H1 (cell line): ENCODE measurements around the gene MRPL17.

Experiments used
- CTCF ChIP-seq, 3 experiments: IDR thresholded peaks; 1 replicate in 2 of 3; 2 replicates in 1 of 3; pipeline versions ENCODE4 v1.5.1 to v1.6.1; 2011; ENCODE audit warnings: low read length in 3 of 3, mild to moderate bottlenecking in 3 of 3, inconsistent platforms in 2 of 3, low read depth in 1 of 3, moderate library complexity in 1 of 3; ENCODE audit not compliant: insufficient read depth in 1 of 3; ENCODE audit errors: control extremely low read depth in 1 of 3
- EZH2 ChIP-seq: fragments of 200-600 bp; sonication (generic); IDR thresholded peaks from 2 replicates; pipeline ENCODE4 v1.7.1; 2012; ENCODE audit warnings: low read depth, mild to moderate bottlenecking, moderate library complexity, low read length, inconsistent platforms; ENCODE audit not compliant: severe bottlenecking
- MAX ChIP-seq: IDR thresholded peaks from 2 replicates; pipeline ENCODE4 v1.6.1; 2012; ENCODE audit warnings: inconsistent platforms
- NANOG ChIP-seq: IDR thresholded peaks from 2 replicates; pipeline ENCODE4 v1.6.1; 2011; ENCODE audit warnings: low read length, low read depth, mild to moderate bottlenecking, inconsistent platforms; ENCODE audit not compliant: insufficient read depth, poor library complexity, severe bottlenecking
- POLR2A ChIP-seq, 2 experiments: IDR thresholded peaks; 1 replicate in 1 of 2; 2 replicates in 1 of 2; pipeline ENCODE4 v1.6.1; 2011; ENCODE audit warnings: low read depth in 2 of 2, low read length in 2 of 2, mild to moderate bottlenecking in 2 of 2; ENCODE audit errors: control extremely low read depth in 1 of 2
- RBBP5 ChIP-seq: IDR thresholded peaks from 2 replicates; pipeline ENCODE4 v1.7.1; 2012; ENCODE audit warnings: low read depth, mild to moderate bottlenecking, inconsistent platforms, low read length, moderate library complexity, borderline replicate concordance
- SIX5 ChIP-seq: IDR thresholded peaks from 2 replicates; pipeline ENCODE4 v1.6.1; 2011; ENCODE audit warnings: mild to moderate bottlenecking, low read depth, low read length
- TAF1 ChIP-seq: IDR thresholded peaks from 2 replicates; pipeline ENCODE4 v1.6.1; 2011; ENCODE audit warnings: mild to moderate bottlenecking, low read depth, low read length
- TEAD4 ChIP-seq: IDR thresholded peaks from 2 replicates; pipeline ENCODE4 v1.6.1; 2012; ENCODE audit warnings: low read depth, low read length, inconsistent platforms, mixed read lengths

- TF ChIP-seq CTCF (IDR thresholded peaks at IDR 0.05; ENCODE audit: control extremely low read depth in 1 of 3, insufficient read depth in 1 of 3, low read depth in 1 of 3, low read length in 3 of 3): no peak
- TF ChIP-seq TEAD4: no peak
- TF ChIP-seq RBBP5: no peak
- TF ChIP-seq NANOG: no peak
- no peak for TF ChIP-seq SIX5
- no peak for TF ChIP-seq TAF1
- no peak for TF ChIP-seq EZH2
- TF ChIP-seq POLR2A (IDR thresholded peaks at IDR 0.05; ENCODE audit: control extremely low read depth in 1 of 2, low read depth in 2 of 2, low read length in 2 of 2): no peak
- no peak for TF ChIP-seq MAX
These were observed 48.6 kb downstream of the MRPL17 start for GRCh38 chr11:6634534-6634933.
